ENCODE data around the gene IGSF9B. TPM values are rescaled to one million over a fixed set of nuclear protein-coding genes. Genes with fewer than 3 reads are reported as not detected.

IGSF9B gene
- total and polyA plus RNA-seq, 2 of the 13 experiments (the other 11 are each of a cell fraction or from before 2014, with no cell fraction given), result not detected

GRCh38 chr11:133922078-133922870 lies 34.5 kb downstream of the IGSF9B start:
- Histone ChIP-seq H3K4me2 (ENCODE audit: low read depth, low read length) (no peak overlapping the region), H3K27me3 (ENCODE audit: control insufficient read depth in 1 of 2, insufficient read depth in 2 of 2, low read length in 2 of 2) (peaks cover 12 to 51% of the 10 kb centered on the region in 2 experiments), H3K27ac (ENCODE audit: extremely low read length, insufficient read depth, low read length) (no peak overlapping the region), H2AFZ (ENCODE audit: low read length) (no peak overlapping the region), H3K4me3 (replicated peaks in 1 of 3; ENCODE audit: insufficient read depth in 1 of 3, low read depth in 2 of 3, low read length in 3 of 3) (no peak overlapping the region), H3K9ac (ENCODE audit: insufficient read depth, low read depth, low read length) (no peak overlapping the region), H3K36me3 (replicated peaks in 1 of 2; ENCODE audit: control insufficient read depth in 1 of 2, insufficient read depth in 2 of 2, low read length in 2 of 2) (no peaks in the 10 kb centered on the region), H4K20me1 (ENCODE audit: insufficient read depth, low read length) (no peaks in the 10 kb centered on the region), H3K4me1 (ENCODE audit: insufficient read depth, low read length) (no peaks in the 10 kb centered on the region), H3K79me2 (ENCODE audit: insufficient read depth, low read length) (no peaks in the 10 kb centered on the region), H3K9me3 (ENCODE audit: low read length) (no peaks in the 10 kb centered on the region)
- in situ Hi-C loops (cut with HindIII; ENCODE audit: extremely low pct_ligation_motif_present, low pct_unique_long_range_greater_than_20kb), result no loop called here
- 49% methylated on average over 12 of the region's 23 CpGs for WGBS (ENCODE audit: low lambda C conversion rate)
- FAIRE-seq (no peak), DNase-seq (ENCODE audit: low spot score) (no peak), ATAC-seq (no peak)
- no TSS peak for BruUV-seq (replicated peaks)
- ChIA-PET POLR2A (no interaction called here), CTCF (ENCODE audit: low intra/inter-chr PET ratio, low total read pairs) (no interaction called here)
- TF ChIP-seq ZBTB43 (CRISPR knock-in tag; conservative IDR thresholded peaks at IDR 0.05), result no peak
- no peak for TF ChIP-seq FOXK2 (IDR thresholded peaks at IDR 0.05)
- no peak for TF ChIP-seq ZNF660 (CRISPR knock-in tag; IDR thresholded peaks at IDR 0.05; ENCODE audit: borderline replicate concordance, low read depth)
- intact Hi-C loops (cut with micrococcal nuclease; ENCODE audit: unreplicated experiment), result no loop called here

GRCh38 chr11:133921513-133921912 lies 35.3 kb downstream of the IGSF9B start:
- no peaks in the 10 kb centered on the region for H3K79me2 ChIP-seq (ENCODE audit: insufficient read depth, low read length)
- no peak for DNase-seq (ENCODE audit: low spot score)
- no peaks in the 10 kb centered on the region for H4K20me1 ChIP-seq (ENCODE audit: insufficient read depth, low read length)
- no peak overlapping the region for H3K4me2 ChIP-seq (ENCODE audit: low read depth, low read length)
- no TSS peak for BruUV-seq (replicated peaks)
- no peaks in the 10 kb centered on the region for H3K36me3 ChIP-seq (replicated peaks in 1 of 2; ENCODE audit: control insufficient read depth in 1 of 2, insufficient read depth in 2 of 2, low read length in 2 of 2)
- FAIRE-seq, result no peak
- no peak overlapping the region for H3K9ac ChIP-seq (ENCODE audit: insufficient read depth, low read depth, low read length)
- no peak for ATAC-seq
- WGBS (ENCODE audit: low lambda C conversion rate), result 30% methylated on average over 10 of the region's 10 CpGs
- CTCF ChIA-PET (ENCODE audit: low intra/inter-chr PET ratio, low total read pairs), result no interaction called here
- in situ Hi-C loops (cut with HindIII; ENCODE audit: extremely low pct_ligation_motif_present, low pct_unique_long_range_greater_than_20kb) (no loop called here), intact Hi-C loops (cut with micrococcal nuclease; ENCODE audit: unreplicated experiment) (no loop called here)
- POLR2A ChIA-PET, result no interaction called here
- no peaks in the 10 kb centered on the region for H3K9me3 ChIP-seq (ENCODE audit: low read length)
- no peak overlapping the region for H2AFZ ChIP-seq (ENCODE audit: low read length)
- H3K27ac ChIP-seq (ENCODE audit: extremely low read length, insufficient read depth, low read length), result no peak overlapping the region
- H3K27me3 ChIP-seq (ENCODE audit: control insufficient read depth in 1 of 2, insufficient read depth in 2 of 2, low read length in 2 of 2), result peaks cover 9 to 51% of the 10 kb centered on the region in 2 experiments; a peak in 4 of 5 replicates
- no peak overlapping the region for H3K4me3 ChIP-seq (replicated peaks in 1 of 3; ENCODE audit: insufficient read depth in 1 of 3, low read depth in 2 of 3, low read length in 3 of 3)
- H3K4me1 ChIP-seq (ENCODE audit: insufficient read depth, low read length), result no peaks in the 10 kb centered on the region
- TF ChIP-seq MTF1 (CRISPR knock-in tag; IDR thresholded peaks at IDR 0.05) (no peak), CREB3 (CRISPR knock-in tag; IDR thresholded peaks at IDR 0.05) (no peak), JUND (CRISPR knock-in tag; IDR thresholded peaks at IDR 0.05) (no peak), HDAC1 (CRISPR knock-in tag; IDR thresholded peaks at IDR 0.05) (no peak)
